Vagina (tissue), 2 donors: ENCODE measurements around the gene NRXN2. TPM values are rescaled to one million over a fixed set of nuclear protein-coding genes. Genes with fewer than 3 reads are reported as not detected.

Source experiments
- DNase-seq, 2 donors: peaks; one replicate each; pipeline ENCODE4 v3.0.0-alpha.2; 2017; ENCODE audit errors: extremely low spot score in 2 of 2
- H3K27ac ChIP-seq: fragments of 200-600 bp; sonication (generic); one replicate; pipeline ENCODE4 v1.5.1; 2019
- H3K27me3 ChIP-seq: fragments of 200-600 bp; sonication (generic); one replicate; pipeline ENCODE4 v1.5.1; 2019
- H3K36me3 ChIP-seq, 2 donors: fragments of 200-600 bp; sonication (generic); one replicate each; pipeline ENCODE4 v1.5.1; 2017 to 2019
- H3K4me1 ChIP-seq: fragments of 200-600 bp; sonication (generic); one replicate; pipeline ENCODE4 v1.5.1; 2019
- H3K4me3 ChIP-seq, 2 donors: fragments of 200-600 bp; sonication (generic); 1 replicate in 1 of 2; 2 replicates in 1 of 2; pipeline ENCODE4 v1.5.1; 2016 to 2019
- H3K9me3 ChIP-seq: fragments of 200-600 bp; sonication (generic); one replicate; pipeline ENCODE4 v1.5.1; 2019
- CTCF ChIP-seq, 3 experiments: fragments of 450-650 bp in 2 of 3; fragments of 200-600 bp in 1 of 3; sonication (generic) in 1 of 3; IDR thresholded peaks; one replicate each; pipeline ENCODE4 v1.5.1; 2017 to 2019; ENCODE audit warnings: antibody characterized with exemption in 3 of 3, mild to moderate bottlenecking in 2 of 3, moderate library complexity in 2 of 3
- POLR2A ChIP-seq, 2 donors: fragments of 450-650 bp; IDR thresholded peaks; one replicate each; pipeline ENCODE4 v1.6.1; 2017; ENCODE audit warnings: antibody characterized with exemption in 2 of 2, mild to moderate bottlenecking in 2 of 2, moderate library complexity in 2 of 2
- POLR2AphosphoS5 ChIP-seq, 2 donors: sonication (generic); formaldehyde crosslinking; IDR thresholded peaks; one replicate each; pipeline ENCODE4 v1.9.0; 2017; ENCODE audit warnings: antibody characterized with exemption in 2 of 2, mild to moderate bottlenecking in 2 of 2, low read depth in 1 of 2; ENCODE audit not compliant: insufficient read depth in 1 of 2
- intact Hi-C: fragments of 100-400 bp; cut with DNase I; formaldehyde crosslinking; loops from one replicate; pipeline ENCODE4 v1.15.1; 2023
- total RNA-seq: library from RNA; depleted of rRNA; stranded (reverse); fragments of >200 nt; gene quantifications from one replicate; pipeline ENCODE4 v1.2.3, GENCODE V29; 2016

NRXN2 gene
- total RNA-seq, 1 donor from 2014 or later: 16.9 TPM

GRCh38 chr11:64600281-64600992, 122.6 kb downstream of the NRXN2 start:
- H3K27me3 ChIP-seq: no peaks in the 10 kb centered on the region
- H3K4me3 ChIP-seq: no peak overlapping the region
- intact Hi-C loops: no loop called here
- H3K9me3 ChIP-seq: no peaks in the 10 kb centered on the region
- no peaks in the 10 kb centered on the region for H3K36me3 ChIP-seq
- H3K27ac ChIP-seq: no peak overlapping the region
- DNase-seq: no peak
- no peaks in the 10 kb centered on the region for H3K4me1 ChIP-seq
- TF ChIP-seq CTCF (IDR thresholded peaks at IDR 0.05) (no peak), POLR2A (IDR thresholded peaks at IDR 0.05) (no peak), POLR2AphosphoS5 (IDR thresholded peaks at IDR 0.05; ENCODE audit: insufficient read depth in 1 of 2, low read depth in 1 of 2) (no peak)

DNA sequence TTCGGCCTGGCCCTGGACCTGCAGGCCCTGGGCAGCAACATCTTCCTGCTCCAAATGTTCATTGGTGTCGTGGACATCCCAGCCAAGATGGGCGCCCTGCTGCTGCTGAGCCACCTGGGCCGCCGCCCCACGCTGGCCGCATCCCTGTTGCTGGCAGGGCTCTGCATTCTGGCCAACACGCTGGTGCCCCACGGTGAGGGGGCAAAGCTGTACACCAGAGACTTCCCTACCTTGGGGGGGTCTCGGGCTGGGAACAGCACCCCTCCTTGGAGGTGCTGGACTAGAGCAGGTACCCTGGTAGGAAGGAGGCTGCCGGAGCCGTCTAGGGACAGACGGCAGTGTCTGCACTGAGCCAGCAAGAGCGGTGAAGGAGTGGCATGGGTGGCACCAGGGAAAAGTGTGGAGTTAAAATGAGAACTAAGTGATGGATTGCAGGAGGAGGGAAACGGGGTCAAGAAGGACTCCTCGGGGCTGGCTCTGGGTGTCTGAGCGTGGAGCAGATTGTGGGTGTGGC, 123.2 kb downstream of the NRXN2 start:
- Histone ChIP-seq H3K4me1 (no peaks in the 10 kb centered on the region), H3K4me3 (no peak overlapping the region), H3K27ac (no peak overlapping the region), H3K36me3 (no peaks in the 10 kb centered on the region), H3K27me3 (no peaks in the 10 kb centered on the region), H3K9me3 (no peaks in the 10 kb centered on the region)
- intact Hi-C loops: no loop called here
- DNase-seq: no peak
- no peak for TF ChIP-seq CTCF (IDR thresholded peaks at IDR 0.05)
- no peak for TF ChIP-seq POLR2A (IDR thresholded peaks at IDR 0.05)
- no peak for TF ChIP-seq POLR2AphosphoS5 (IDR thresholded peaks at IDR 0.05; ENCODE audit: insufficient read depth in 1 of 2, low read depth in 1 of 2)

DNA sequence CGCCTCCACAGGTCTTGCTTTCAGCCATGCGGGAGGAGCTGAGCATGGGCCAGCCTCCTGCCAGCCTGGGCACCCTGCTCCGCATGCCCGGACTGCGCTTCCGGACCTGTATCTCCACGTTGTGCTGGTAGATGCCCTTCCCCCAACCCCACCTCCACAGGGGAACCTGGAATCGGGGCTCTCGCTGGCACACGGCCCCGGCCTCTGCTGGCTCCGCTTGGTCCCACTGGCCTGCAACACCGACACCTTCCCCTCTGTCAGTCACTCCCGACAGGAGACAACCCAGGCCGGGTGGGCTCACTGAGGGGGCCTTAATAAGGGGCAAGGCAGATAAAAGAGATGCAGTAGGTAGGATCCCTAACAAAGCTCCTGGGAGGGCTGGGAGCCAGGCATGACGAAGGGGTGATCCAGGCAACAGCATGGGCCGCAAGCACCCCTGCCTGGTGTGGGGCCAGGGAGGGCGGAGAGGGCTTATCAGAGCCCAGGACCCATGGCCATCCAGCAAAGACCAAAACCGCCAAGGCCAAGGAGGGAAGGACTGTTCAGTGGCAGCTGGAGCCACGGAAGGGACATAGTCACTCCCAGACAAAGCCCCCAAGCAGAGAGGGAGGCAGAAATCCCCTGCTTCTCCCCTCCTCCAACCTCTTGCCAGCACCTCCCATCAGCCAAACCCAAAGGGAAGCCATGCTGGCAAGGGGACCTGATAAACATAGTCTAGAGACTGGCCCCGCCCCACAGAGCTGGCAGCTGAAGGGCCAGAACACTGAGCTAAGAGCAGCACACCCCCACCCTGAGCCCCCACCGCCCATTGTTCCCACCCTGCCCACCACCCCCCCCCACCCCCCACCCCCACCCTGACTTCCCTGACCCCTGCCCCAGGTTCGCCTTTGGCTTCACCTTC, 124.0 kb downstream of the NRXN2 start:
- no peak for DNase-seq
- intact Hi-C loops: no loop called here
- Histone ChIP-seq H3K4me3 (no peak overlapping the region), H3K27me3 (no peaks in the 10 kb centered on the region), H3K9me3 (no peaks in the 10 kb centered on the region), H3K4me1 (no peaks in the 10 kb centered on the region), H3K27ac (no peak overlapping the region), H3K36me3 (no peaks in the 10 kb centered on the region)
- TF ChIP-seq CTCF (IDR thresholded peaks at IDR 0.05) (no peak), POLR2A (IDR thresholded peaks at IDR 0.05) (no peak), POLR2AphosphoS5 (IDR thresholded peaks at IDR 0.05; ENCODE audit: insufficient read depth in 1 of 2, low read depth in 1 of 2) (no peak)

DNA sequence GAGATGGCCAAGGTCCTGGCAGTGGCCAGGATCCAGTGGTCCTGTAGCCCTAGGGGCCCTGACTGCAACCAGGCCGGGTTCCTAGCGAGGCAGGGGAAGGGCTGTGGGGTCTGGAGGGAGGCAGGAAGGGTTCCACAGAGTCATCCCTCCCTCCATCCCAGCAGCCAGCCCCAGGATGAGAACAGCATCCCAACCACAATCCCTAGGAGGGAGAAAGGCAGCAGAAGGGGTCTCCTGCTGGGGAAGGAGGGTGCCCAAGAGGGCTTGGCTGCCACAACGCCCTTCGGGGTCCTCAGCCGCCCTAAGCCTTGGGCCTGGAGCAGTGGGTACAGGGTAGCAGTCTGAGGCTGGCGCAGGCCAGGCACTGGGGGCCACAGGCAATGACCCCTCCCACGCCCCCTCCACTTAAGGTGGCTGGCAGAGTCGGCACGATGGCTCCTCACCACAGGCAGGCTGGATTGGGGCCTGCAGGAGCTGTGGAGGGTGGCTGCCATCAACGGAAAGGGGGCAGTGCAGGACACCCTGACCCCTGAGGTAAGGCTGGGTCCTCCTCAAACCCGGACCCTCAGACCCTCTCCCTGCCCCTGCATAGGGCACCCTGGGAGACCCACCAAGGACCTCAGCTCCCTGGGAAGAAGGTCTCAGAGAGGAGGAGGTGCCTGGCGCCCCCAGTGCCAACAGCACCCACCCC, 124.7 kb downstream of the NRXN2 start:
- no peak for DNase-seq
- Histone ChIP-seq H3K36me3 (no peaks in the 10 kb centered on the region), H3K9me3 (no peaks in the 10 kb centered on the region), H3K27ac (no peak overlapping the region), H3K4me1 (no peaks in the 10 kb centered on the region), H3K4me3 (no peak overlapping the region), H3K27me3 (no peaks in the 10 kb centered on the region)
- TF ChIP-seq POLR2A (IDR thresholded peaks at IDR 0.05) (no peak), POLR2AphosphoS5 (IDR thresholded peaks at IDR 0.05; ENCODE audit: insufficient read depth in 1 of 2, low read depth in 1 of 2) (no peak), CTCF (IDR thresholded peaks at IDR 0.05) (no peak)
- intact Hi-C loops: no loop called here
